ENCODE results near the gene KCTD11. TPM values are rescaled to one million over a fixed set of nuclear protein-coding genes. Genes with fewer than 3 reads are reported as not detected.

KCTD11 gene
- total and polyA plus RNA-seq, 8 donors, result 3.4 to 7.2 (median 5.3) TPM

GRCh38 chr17:7403727-7403976 lies 51.7 kb downstream of the KCTD11 start:
- ATAC-seq (peak; percentile 38 to 56 (median 51)), FAIRE-seq (no peak), DNase-seq (no peak)
- intact Hi-C loops (cut with DNase I), result no loop called here
- 0 to 1% methylated on average over 10 to 13 of the region's 13 CpGs for WGBS, 2 donors
- H3K4me1 ChIP-seq, result peaks cover 2 to 10% (median 8%) of the 10 kb centered on the region in 3 donors
- peak overlapping the region; percentile 39 to 69 (median 58) for H3K4me3 ChIP-seq
- H3K9me3 ChIP-seq, result no peaks in the 10 kb centered on the region
- peak overlapping the region; percentile 70 to 88 (median 85) for H3K27ac ChIP-seq
- no peaks in the 10 kb centered on the region for H3K36me3 ChIP-seq
- H3K27me3 ChIP-seq, result no peaks in the 10 kb centered on the region
- TF ChIP-seq, protein P1, sequence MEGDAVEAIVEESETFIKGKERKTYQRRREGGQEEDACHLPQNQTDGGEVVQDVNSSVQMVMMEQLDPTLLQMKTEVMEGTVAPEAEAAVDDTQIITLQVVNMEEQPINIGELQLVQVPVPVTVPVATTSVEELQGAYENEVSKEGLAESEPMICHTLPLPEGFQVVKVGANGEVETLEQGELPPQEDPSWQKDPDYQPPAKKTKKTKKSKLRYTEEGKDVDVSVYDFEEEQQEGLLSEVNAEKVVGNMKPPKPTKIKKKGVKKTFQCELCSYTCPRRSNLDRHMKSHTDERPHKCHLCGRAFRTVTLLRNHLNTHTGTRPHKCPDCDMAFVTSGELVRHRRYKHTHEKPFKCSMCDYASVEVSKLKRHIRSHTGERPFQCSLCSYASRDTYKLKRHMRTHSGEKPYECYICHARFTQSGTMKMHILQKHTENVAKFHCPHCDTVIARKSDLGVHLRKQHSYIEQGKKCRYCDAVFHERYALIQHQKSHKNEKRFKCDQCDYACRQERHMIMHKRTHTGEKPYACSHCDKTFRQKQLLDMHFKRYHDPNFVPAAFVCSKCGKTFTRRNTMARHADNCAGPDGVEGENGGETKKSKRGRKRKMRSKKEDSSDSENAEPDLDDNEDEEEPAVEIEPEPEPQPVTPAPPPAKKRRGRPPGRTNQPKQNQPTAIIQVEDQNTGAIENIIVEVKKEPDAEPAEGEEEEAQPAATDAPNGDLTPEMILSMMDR (IDR thresholded peaks at IDR 0.05), result no peak

- H3K4me1 ChIP-seq, result peaks cover 2 to 10% (median 8%) of the 10 kb centered on the region in 3 donors
- ATAC-seq (peak; percentile 90 to 95 (median 92)), DNase-seq (peak; percentile 94 to 99 (median 98)), FAIRE-seq (peak; percentile 96)
- TF ChIP-seq, protein P1 (IDR thresholded peaks at IDR 0.05), result no peak
- intact Hi-C loops (cut with DNase I), result no loop called here
- peak within 1 kb of the TSS; percentile 70 to 88 (median 85) for H3K27ac ChIP-seq
- no peaks in the 10 kb centered on the region for H3K27me3 ChIP-seq
- H3K4me3 ChIP-seq, result peak within 1 kb of the TSS; percentile 45 to 69 (median 58)
- 0 to 1% methylated on average over 46 to 49 of the region's 49 CpGs for WGBS, 2 donors
- no peaks in the 10 kb centered on the region for H3K9me3 ChIP-seq
- H3K36me3 ChIP-seq, result no peaks in the 10 kb centered on the region
Observed at GRCh38 chr17:7403977-7404736, 52.2 kb downstream of the KCTD11 start, which contains the start of gene TMEM256. Gene TMEM256 (minus strand): TSS chr17:7404097. CDS start chr17:7404084, 13 bp downstream.

Other genes starting within 250 kb of the KCTD11 start
Only the 30 nearest of the 36 such genes appear.
- gene ASGR1, start 172.8 kb upstream of the KCTD11 start, total RNA-seq, result under 1 TPM in 5 of 6 donors, not detected in 1; 0.28 to 0.75 (median 0.47) TPM
- gene ASGR1, start 172.8 kb upstream of the KCTD11 start, polyA plus RNA-seq, result 1 to 10 TPM; 1.2 to 2.6 TPM
- gene DLG4, start 132.3 kb upstream of the KCTD11 start, total RNA-seq, result 10 to 100 TPM in 1 of 6 donors, 1 to 10 TPM in 5; 2.8 to 11.3 (median 5.0) TPM
- 10 to 100 TPM; 16.1 to 19.8 TPM for gene DLG4, start 132.3 kb upstream of the KCTD11 start, polyA plus RNA-seq
- gene ACADVL, start 132.2 kb upstream of the KCTD11 start, total RNA-seq, result 100 to 1,000 TPM; 447 to 715 (median 568) TPM
- 1,000 to 10,000 TPM; 2,446 to 3,251 TPM for gene ACADVL, start 132.2 kb upstream of the KCTD11 start, polyA plus RNA-seq
- gene DVL2, start 117.6 kb upstream of the KCTD11 start, total RNA-seq, result 10 to 100 TPM in 5 of 6 donors, 1 to 10 TPM in 1; 9.6 to 26.9 (median 13.7) TPM
- gene DVL2, start 117.6 kb upstream of the KCTD11 start, polyA plus RNA-seq, result 10 to 100 TPM; 17.6 to 26.4 TPM
- gene PHF23, start 112.7 kb upstream of the KCTD11 start, total RNA-seq, result 10 to 100 TPM in 4 of 6 donors, 1 to 10 TPM in 2; 7.0 to 19.8 (median 11.4) TPM
- 10 to 100 TPM; 11.4 to 23.3 TPM for gene PHF23, start 112.7 kb upstream of the KCTD11 start, polyA plus RNA-seq
- 100 to 1,000 TPM; 231 to 346 (median 294) TPM for gene GABARAP, start 109.7 kb upstream of the KCTD11 start, total RNA-seq
- 100 to 1,000 TPM; 520 to 639 TPM for gene GABARAP, start 109.7 kb upstream of the KCTD11 start, polyA plus RNA-seq
- 10 to 100 TPM; 42.0 to 75.2 (median 53.8) TPM for gene CTDNEP1, start 100.4 kb upstream of the KCTD11 start, total RNA-seq
- 10 to 100 TPM; 47.4 to 67.9 TPM for gene CTDNEP1, start 100.4 kb upstream of the KCTD11 start, polyA plus RNA-seq
- gene ELP5, start 99.9 kb upstream of the KCTD11 start, total RNA-seq, result 10 to 100 TPM; 11.7 to 27.1 (median 19.5) TPM
- 10 to 100 TPM; 14.1 to 41.1 TPM for gene ELP5, start 99.9 kb upstream of the KCTD11 start, polyA plus RNA-seq
- 10 to 100 TPM; 49.1 to 89.7 (median 62.7) TPM for gene CLDN7, start 89.7 kb upstream of the KCTD11 start, total RNA-seq
- gene CLDN7, start 89.7 kb upstream of the KCTD11 start, polyA plus RNA-seq, result 10 to 100 TPM; 55.7 to 69.1 TPM
- gene SLC2A4, start 70.4 kb upstream of the KCTD11 start, total RNA-seq, result under 1 TPM; 0.16 to 0.95 (median 0.37) TPM
- 1 to 10 TPM; 1.0 to 1.8 TPM for gene SLC2A4, start 70.4 kb upstream of the KCTD11 start, polyA plus RNA-seq
- under 1 TPM; 0.12 to 0.59 (median 0.29) TPM for gene YBX2, start 57.5 kb upstream of the KCTD11 start, total RNA-seq
- 1 to 10 TPM; 1.2 TPM for gene YBX2, start 57.5 kb upstream of the KCTD11 start, polyA plus RNA-seq
- gene EIF5A, start 44.5 kb upstream of the KCTD11 start, total RNA-seq, result 100 to 1,000 TPM; 104 to 220 (median 187) TPM
- 100 to 1,000 TPM; 167 to 205 TPM for gene EIF5A, start 44.5 kb upstream of the KCTD11 start, polyA plus RNA-seq
- gene GPS2, start 36.8 kb upstream of the KCTD11 start, total RNA-seq, result 10 to 100 TPM; 22.1 to 33.5 (median 27.6) TPM
- 100 to 1,000 TPM in 1 of 2 donors, 10 to 100 TPM in 1; 68.9 to 101 TPM for gene GPS2, start 36.8 kb upstream of the KCTD11 start, polyA plus RNA-seq
- 10 to 100 TPM; 12.6 to 27.1 (median 15.4) TPM for gene NEURL4, start 22.8 kb upstream of the KCTD11 start, total RNA-seq
- gene NEURL4, start 22.8 kb upstream of the KCTD11 start, polyA plus RNA-seq, result 10 to 100 TPM; 49.0 to 72.1 TPM
- gene ACAP1, start 15.6 kb upstream of the KCTD11 start, total RNA-seq, result 1 to 10 TPM; 1.6 to 5.6 (median 3.0) TPM
- 1 to 10 TPM; 2.9 to 4.4 TPM for gene ACAP1, start 15.6 kb upstream of the KCTD11 start, polyA plus RNA-seq
- not detected for gene TMEM95, start 3.0 kb downstream of the KCTD11 start, total RNA-seq
- not detected for gene TMEM95, start 3.0 kb downstream of the KCTD11 start, polyA plus RNA-seq
- gene TNK1, start 28.9 kb downstream of the KCTD11 start, total RNA-seq, result 1 to 10 TPM; 4.9 to 9.0 (median 5.7) TPM
- 10 to 100 TPM; 10.8 to 13.8 TPM for gene TNK1, start 28.9 kb downstream of the KCTD11 start, polyA plus RNA-seq
- 10 to 100 TPM in 2 of 6 donors, 1 to 10 TPM in 4; 6.5 to 15.6 (median 9.0) TPM for gene PLSCR3, start 42.4 kb downstream of the KCTD11 start, total RNA-seq
- 10 to 100 TPM; 14.0 to 20.1 TPM for gene PLSCR3, start 42.4 kb downstream of the KCTD11 start, polyA plus RNA-seq
- gene TMEM256, start 51.9 kb downstream of the KCTD11 start, total RNA-seq, result 10 to 100 TPM; 32.8 to 53.5 (median 43.1) TPM
- 100 to 1,000 TPM in 1 of 2 donors, 10 to 100 TPM in 1; 88.3 to 119 TPM for gene TMEM256, start 51.9 kb downstream of the KCTD11 start, polyA plus RNA-seq
- 1 to 10 TPM; 2.9 to 8.4 (median 4.5) TPM for gene NLGN2, start 55.7 kb downstream of the KCTD11 start, total RNA-seq
- 10 to 100 TPM in 1 of 2 donors, 1 to 10 TPM in 1; 7.4 to 13.7 TPM for gene NLGN2, start 55.7 kb downstream of the KCTD11 start, polyA plus RNA-seq
- not detected for gene SPEM1, start 68.2 kb downstream of the KCTD11 start, total RNA-seq
- not detected for gene SPEM1, start 68.2 kb downstream of the KCTD11 start, polyA plus RNA-seq
- not detected for gene SPEM2, start 73.5 kb downstream of the KCTD11 start, total RNA-seq
- gene SPEM2, start 73.5 kb downstream of the KCTD11 start, polyA plus RNA-seq, result not detected
- gene SPEM3, start 76.7 kb downstream of the KCTD11 start, total RNA-seq, result not detected
- not detected for gene SPEM3, start 76.7 kb downstream of the KCTD11 start, polyA plus RNA-seq
- gene TMEM102, start 83.3 kb downstream of the KCTD11 start, total RNA-seq, result 1 to 10 TPM; 2.4 to 7.8 (median 3.6) TPM
- gene TMEM102, start 83.3 kb downstream of the KCTD11 start, polyA plus RNA-seq, result 1 to 10 TPM; 2.2 to 2.9 TPM
- 1 to 10 TPM in 1 of 6 donors, under 1 TPM in 5; 0.09 to 1.1 (median 0.31) TPM for gene FGF11, start 87.3 kb downstream of the KCTD11 start, total RNA-seq
- gene FGF11, start 87.3 kb downstream of the KCTD11 start, polyA plus RNA-seq, result under 1 TPM; 0.61 to 0.65 TPM
- gene CHRNB1, start 92.9 kb downstream of the KCTD11 start, total RNA-seq, result 10 to 100 TPM in 2 of 6 donors, 1 to 10 TPM in 4; 7.5 to 15.0 (median 8.7) TPM
- gene CHRNB1, start 92.9 kb downstream of the KCTD11 start, polyA plus RNA-seq, result 10 to 100 TPM in 1 of 2 donors, 1 to 10 TPM in 1; 9.7 to 11.1 TPM
- gene ZBTB4, start 127.5 kb downstream of the KCTD11 start, total RNA-seq, result 10 to 100 TPM; 20.3 to 30.2 (median 22.2) TPM
- gene ZBTB4, start 127.5 kb downstream of the KCTD11 start, polyA plus RNA-seq, result 10 to 100 TPM; 17.3 to 19.2 TPM
- gene SLC35G6, start 129.3 kb downstream of the KCTD11 start, total RNA-seq, result not detected
- under 1 TPM in 1 of 2 donors, not detected in 1; 0.08 TPM for gene SLC35G6, start 129.3 kb downstream of the KCTD11 start, polyA plus RNA-seq
- gene POLR2A, start 132.2 kb downstream of the KCTD11 start, total RNA-seq, result 10 to 100 TPM; 45.7 to 62.6 (median 53.8) TPM
- gene POLR2A, start 132.2 kb downstream of the KCTD11 start, polyA plus RNA-seq, result 10 to 100 TPM; 24.5 to 83.6 TPM
- 10 to 100 TPM; 11.0 to 21.2 (median 12.7) TPM for gene TNFSF12, start 196.9 kb downstream of the KCTD11 start, total RNA-seq
- gene TNFSF12, start 196.9 kb downstream of the KCTD11 start, polyA plus RNA-seq, result 10 to 100 TPM; 24.2 to 27.7 TPM